RWPE2 (cell line): Measurements from ENCODE around the gene STAT3.

Experiments used
- ATAC-seq: fragments of 200-7000 bp; cut with Tn5 transposase; 3 replicates; pipeline ENCODE4 v1.9.1; 2021; ENCODE audit warnings: low read depth
- DNase-seq: peaks from one replicate; pipeline ENCODE4 v3.0.0-alpha.2; 2020; ENCODE audit warnings: low spot score
- H3K27ac ChIP-seq: fragments of 450-650 bp; 2 replicates; pipeline ENCODE4 v1.5.1; 2017; ENCODE audit warnings: mild to moderate bottlenecking; ENCODE audit not compliant: poor library complexity, severe bottlenecking
- H3K27me3 ChIP-seq: fragments of 250-450 bp; sonication (Bioruptor Pico); 2 replicates; pipeline ENCODE4 v1.5.1; 2021; ENCODE audit warnings: mild to moderate bottlenecking, moderate library complexity; ENCODE audit not compliant: insufficient read depth, poor library complexity, severe bottlenecking
- H3K36me3 ChIP-seq: fragments of 250-450 bp; sonication (Bioruptor Pico); 2 replicates; pipeline ENCODE4 v1.5.1; 2020; ENCODE audit warnings: low read depth, mild to moderate bottlenecking, moderate library complexity
- H3K4me1 ChIP-seq: fragments of 250-450 bp; sonication (Bioruptor Pico); 2 replicates; pipeline ENCODE4 v1.5.1; 2021; ENCODE audit warnings: mild to moderate bottlenecking, moderate library complexity; ENCODE audit not compliant: insufficient read depth, poor library complexity, severe bottlenecking
- H3K4me3 ChIP-seq: fragments of 250-450 bp; sonication (Bioruptor Pico); 2 replicates; pipeline ENCODE4 v1.5.1; 2021; ENCODE audit warnings: mild to moderate bottlenecking, moderate library complexity; ENCODE audit not compliant: severe bottlenecking
- H3K9me3 ChIP-seq: fragments of 250-450 bp; sonication (Bioruptor Pico); 2 replicates; pipeline ENCODE4 v1.5.1; 2021; ENCODE audit warnings: mild to moderate bottlenecking, moderate library complexity; ENCODE audit not compliant: severe bottlenecking
- TF ChIP-seq, protein P1 (sequence below): fragments of 450-650 bp; IDR thresholded peaks from one replicate; pipeline ENCODE4 v1.5.1; 2017; ENCODE audit warnings: mild to moderate bottlenecking, moderate library complexity; ENCODE audit not compliant: poor library complexity, severe bottlenecking

The STAT3 gene

DNA sequence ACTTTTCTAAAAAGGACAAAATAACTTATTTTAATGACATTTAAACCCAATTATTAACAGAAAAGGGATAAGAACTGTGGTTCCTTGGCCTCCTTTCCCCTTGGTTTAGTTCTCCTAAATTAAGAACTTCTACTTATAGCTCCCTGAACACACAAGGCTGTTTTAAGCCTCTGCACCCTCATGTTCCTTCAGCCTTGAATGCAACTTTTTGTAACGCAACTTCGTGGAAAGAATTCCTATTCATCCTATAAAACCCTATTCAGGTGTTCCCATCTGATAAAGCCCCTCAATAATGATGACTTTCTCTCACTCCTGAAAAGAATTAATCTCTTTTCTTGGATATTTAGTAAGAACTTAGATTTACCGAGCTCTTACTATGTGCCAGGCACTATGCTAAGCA is 6.3 kb downstream of the STAT3 start:
- Histone ChIP-seq H3K9me3 (no peaks in the 10 kb centered on the region), H3K27me3 (no peaks in the 10 kb centered on the region), H3K27ac (no peak overlapping the region), H3K4me1 (peaks cover 12% of the 10 kb centered on the region), H3K4me3 (no peak overlapping the region), H3K36me3 (peaks cover 12% of the 10 kb centered on the region)
- no peak for DNase-seq
- TF ChIP-seq, protein P1, sequence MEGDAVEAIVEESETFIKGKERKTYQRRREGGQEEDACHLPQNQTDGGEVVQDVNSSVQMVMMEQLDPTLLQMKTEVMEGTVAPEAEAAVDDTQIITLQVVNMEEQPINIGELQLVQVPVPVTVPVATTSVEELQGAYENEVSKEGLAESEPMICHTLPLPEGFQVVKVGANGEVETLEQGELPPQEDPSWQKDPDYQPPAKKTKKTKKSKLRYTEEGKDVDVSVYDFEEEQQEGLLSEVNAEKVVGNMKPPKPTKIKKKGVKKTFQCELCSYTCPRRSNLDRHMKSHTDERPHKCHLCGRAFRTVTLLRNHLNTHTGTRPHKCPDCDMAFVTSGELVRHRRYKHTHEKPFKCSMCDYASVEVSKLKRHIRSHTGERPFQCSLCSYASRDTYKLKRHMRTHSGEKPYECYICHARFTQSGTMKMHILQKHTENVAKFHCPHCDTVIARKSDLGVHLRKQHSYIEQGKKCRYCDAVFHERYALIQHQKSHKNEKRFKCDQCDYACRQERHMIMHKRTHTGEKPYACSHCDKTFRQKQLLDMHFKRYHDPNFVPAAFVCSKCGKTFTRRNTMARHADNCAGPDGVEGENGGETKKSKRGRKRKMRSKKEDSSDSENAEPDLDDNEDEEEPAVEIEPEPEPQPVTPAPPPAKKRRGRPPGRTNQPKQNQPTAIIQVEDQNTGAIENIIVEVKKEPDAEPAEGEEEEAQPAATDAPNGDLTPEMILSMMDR, result no peak
- no peak for ATAC-seq

DNA sequence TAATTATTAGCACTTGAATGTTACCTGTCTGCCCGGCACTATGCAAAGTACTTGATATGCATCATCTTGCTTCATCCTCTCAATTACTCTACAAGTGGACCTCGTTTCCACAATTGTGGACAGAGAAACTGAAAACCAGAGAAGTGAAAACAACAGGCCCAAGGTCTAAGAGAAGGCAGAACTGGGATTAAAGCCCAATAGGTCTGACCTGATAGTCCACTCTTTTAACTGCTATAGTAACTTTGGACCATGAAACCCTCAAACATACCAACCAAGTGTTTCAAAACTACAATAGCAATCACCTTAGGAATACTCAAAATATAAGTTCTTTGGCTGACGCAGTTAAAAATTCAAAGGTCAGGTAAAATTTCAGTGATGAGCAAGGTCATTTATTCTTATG is 7.3 kb downstream of the STAT3 start:
- DNase-seq (no peak), ATAC-seq (no peak)
- Histone ChIP-seq H3K36me3 (peaks cover 9% of the 10 kb centered on the region), H3K27me3 (no peaks in the 10 kb centered on the region), H3K4me3 (no peak overlapping the region), H3K9me3 (no peaks in the 10 kb centered on the region), H3K27ac (no peak overlapping the region), H3K4me1 (peaks cover 5% of the 10 kb centered on the region)
- TF ChIP-seq, protein P1, result no peak

DNA sequence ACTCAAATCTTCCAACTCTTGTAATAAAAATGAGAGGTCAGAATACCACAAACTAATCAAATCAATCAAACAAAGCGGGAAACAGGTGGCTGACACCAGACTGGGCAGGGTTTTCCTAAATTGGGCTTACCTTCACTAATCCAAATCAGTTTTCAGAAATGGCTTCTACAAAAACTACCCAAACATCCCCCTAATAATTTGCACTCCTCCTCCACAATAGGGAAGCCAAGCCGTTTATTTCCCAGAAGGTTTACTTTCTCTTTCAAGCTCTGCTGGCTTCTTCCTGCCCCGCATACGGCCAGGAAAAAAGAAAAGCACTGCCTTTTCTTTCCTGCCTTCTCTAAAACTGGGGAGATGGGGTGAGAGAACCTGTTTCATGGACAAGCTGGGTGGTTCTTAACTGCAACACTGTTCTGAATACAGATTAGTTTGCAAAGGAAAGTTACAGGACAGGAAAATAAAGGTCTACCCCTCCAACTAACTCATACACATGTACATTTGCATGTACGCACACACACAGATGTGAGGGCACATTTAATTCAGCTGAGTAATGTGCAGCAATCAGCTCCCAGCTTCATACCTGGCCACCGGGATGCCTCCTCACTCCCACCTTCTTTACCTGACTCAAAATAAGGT is 9.2 kb downstream of the STAT3 start:
- Histone ChIP-seq H3K4me1 (peaks cover 5% of the 10 kb centered on the region), H3K27ac (peak overlapping the region; percentile 50), H3K9me3 (no peaks in the 10 kb centered on the region), H3K27me3 (no peaks in the 10 kb centered on the region), H3K4me3 (peak overlapping the region; percentile 13), H3K36me3 (peaks cover 9% of the 10 kb centered on the region)
- DNase-seq, result no peak
- ATAC-seq, result peak; percentile 95
- TF ChIP-seq, protein P1, result no peak

DNA sequence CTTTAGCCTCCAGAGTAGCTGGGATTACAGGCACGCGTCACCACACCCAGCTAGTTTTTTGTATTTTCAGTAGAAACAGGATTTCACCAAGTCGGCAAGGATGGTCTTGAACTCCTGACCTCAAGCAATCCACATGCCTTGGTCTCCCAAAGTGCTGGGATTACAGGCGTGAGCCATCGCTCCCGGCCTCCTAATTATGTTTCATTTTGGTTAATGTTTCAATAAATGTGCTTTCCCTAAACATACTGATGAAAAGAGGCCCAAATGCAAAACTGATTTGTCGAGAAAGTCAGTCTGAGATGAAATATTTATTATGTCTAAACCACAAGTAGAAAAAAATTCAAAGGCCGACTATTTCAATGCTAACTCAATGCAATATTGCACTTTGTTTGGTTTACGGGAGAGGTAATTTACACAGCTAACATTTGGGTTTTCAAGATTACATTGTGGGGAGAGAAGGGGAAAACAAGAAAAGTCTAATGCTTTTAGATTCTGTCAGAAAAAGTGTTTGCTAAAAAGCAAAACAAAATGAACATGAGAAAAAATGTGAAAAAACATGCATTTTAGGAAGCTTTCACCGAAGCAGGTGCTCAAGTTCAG is 9.8 kb downstream of the STAT3 start:
- Histone ChIP-seq H3K27ac (peak overlapping the region; percentile 50), H3K4me3 (no peak overlapping the region), H3K27me3 (no peaks in the 10 kb centered on the region), H3K36me3 (peaks cover 7% of the 10 kb centered on the region), H3K9me3 (no peaks in the 10 kb centered on the region), H3K4me1 (peaks cover 5% of the 10 kb centered on the region)
- no peak for DNase-seq
- ATAC-seq, result no peak
- TF ChIP-seq, protein P1, result no peak

DNA sequence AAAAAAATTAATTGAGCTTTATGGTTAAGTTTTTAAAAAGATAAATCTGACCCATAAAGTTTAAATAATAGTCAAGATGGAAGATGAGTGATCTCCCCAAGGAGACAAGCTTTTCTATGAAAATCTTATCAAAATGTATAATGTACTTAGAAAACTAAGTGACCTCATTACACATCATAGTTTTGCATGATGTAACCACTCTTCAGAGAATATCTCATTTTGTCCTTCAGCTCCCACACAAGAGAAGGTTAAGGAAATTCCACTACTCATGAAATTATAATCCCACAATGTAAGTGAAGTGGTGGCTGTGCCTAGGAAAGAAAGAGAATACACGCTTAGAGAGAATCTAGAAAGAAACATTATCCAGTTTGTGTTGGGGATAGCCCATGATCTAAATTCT is 14.3 kb downstream of the STAT3 start:
- TF ChIP-seq, protein P1, result no peak
- no peak for ATAC-seq
- H3K4me3 ChIP-seq, result no peak overlapping the region
- DNase-seq, result no peak
- no peaks in the 10 kb centered on the region for H3K27me3 ChIP-seq
- H3K9me3 ChIP-seq, result peaks cover 6% of the 10 kb centered on the region
- no peak overlapping the region for H3K27ac ChIP-seq
- peaks cover 15% of the 10 kb centered on the region for H3K36me3 ChIP-seq
- H3K4me1 ChIP-seq, result no peaks in the 10 kb centered on the region
